Adrenal gland (tissue), 5 donors: ENCODE results near the gene MTCP1.

Experiments used
- CTCF ChIP-seq, 6 experiments: fragments of 450-650 bp in 4 of 6; fragments of 200-600 bp in 2 of 6; sonication (generic) in 1 of 6; IDR thresholded peaks; 1 replicate in 5 of 6; 2 replicates in 1 of 6; pipeline versions ENCODE4 v1.5.1 to v1.8.0; 2016 to 2021; ENCODE audit warnings: antibody characterized with exemption in 6 of 6, mild to moderate bottlenecking in 2 of 6, moderate library complexity in 1 of 6
- POLR2A ChIP-seq, 2 donors: fragments of 450-650 bp; IDR thresholded peaks; one replicate each; pipeline ENCODE4 v1.6.1; 2017; ENCODE audit warnings: antibody characterized with exemption in 2 of 2, mild to moderate bottlenecking in 2 of 2, moderate library complexity in 1 of 2
- donor health status: DM: no; HTN: no; CAD: no.

- no peak for TF ChIP-seq CTCF (IDR thresholded peaks at IDR 0.05)
- no peak for TF ChIP-seq POLR2A (IDR thresholded peaks at IDR 0.05)
These were observed 17.3 kb downstream of the MTCP1 start for GRCh38 chrX:155053656-155054055.
